ENCODE measurements around the gene YIF1A. TPM values are rescaled to one million over a fixed set of nuclear protein-coding genes. Genes with fewer than 3 reads are reported as not detected.

Gene YIF1A, protein sequence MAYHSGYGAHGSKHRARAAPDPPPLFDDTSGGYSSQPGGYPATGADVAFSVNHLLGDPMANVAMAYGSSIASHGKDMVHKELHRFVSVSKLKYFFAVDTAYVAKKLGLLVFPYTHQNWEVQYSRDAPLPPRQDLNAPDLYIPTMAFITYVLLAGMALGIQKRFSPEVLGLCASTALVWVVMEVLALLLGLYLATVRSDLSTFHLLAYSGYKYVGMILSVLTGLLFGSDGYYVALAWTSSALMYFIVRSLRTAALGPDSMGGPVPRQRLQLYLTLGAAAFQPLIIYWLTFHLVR
- total RNA-seq: 10 to 100 TPM; 39.0 to 60.5 (median 53.7) TPM

DNA sequence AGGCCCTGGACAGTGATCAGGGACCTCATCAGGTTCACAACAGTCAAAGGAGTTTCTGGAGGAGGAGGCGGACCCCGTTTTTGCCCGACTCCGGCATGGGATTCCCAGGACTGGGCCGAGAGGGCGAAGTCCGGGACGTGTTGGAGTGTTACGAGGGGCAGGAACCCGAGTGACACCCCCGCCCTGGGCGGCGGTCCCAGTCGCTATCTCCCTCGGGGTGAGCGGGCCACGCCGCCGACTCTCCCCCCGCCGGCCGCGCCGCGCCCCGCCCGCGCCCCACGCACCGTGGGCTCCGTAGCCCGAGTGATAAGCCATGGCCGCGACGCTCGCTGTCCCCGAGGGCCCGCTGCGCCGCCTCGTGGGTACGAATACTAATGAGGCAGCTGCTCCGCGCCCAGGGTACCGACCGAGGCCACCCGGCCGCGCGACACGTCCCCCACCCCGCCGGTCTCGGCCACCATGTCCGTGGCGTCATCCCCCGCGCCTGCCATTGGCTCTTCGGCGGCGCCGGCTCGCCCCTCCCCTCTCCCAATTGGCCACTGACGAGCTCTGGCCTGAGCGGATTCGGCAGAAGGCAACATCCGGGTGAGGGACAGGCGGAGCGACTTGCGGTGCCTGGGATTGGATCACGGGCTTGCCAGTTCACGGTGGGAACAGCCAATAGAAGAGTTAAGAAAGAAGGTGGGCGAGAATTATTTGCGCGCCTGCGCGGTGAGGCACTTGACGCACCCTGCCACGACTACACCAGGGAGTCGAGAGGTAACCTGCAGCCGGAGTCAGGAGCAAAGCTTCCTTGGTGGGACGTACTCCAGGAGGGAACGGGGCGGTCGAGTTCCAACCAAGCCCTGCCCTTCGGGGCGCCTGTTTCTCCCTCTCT is at the start of gene YIF1A:
TSS of gene YIF1A (minus strand) at position 473 of the 877 bp plus-strand sequence. CDS start at position 315, 158 bp downstream.
- TF ChIP-seq, protein P1, sequence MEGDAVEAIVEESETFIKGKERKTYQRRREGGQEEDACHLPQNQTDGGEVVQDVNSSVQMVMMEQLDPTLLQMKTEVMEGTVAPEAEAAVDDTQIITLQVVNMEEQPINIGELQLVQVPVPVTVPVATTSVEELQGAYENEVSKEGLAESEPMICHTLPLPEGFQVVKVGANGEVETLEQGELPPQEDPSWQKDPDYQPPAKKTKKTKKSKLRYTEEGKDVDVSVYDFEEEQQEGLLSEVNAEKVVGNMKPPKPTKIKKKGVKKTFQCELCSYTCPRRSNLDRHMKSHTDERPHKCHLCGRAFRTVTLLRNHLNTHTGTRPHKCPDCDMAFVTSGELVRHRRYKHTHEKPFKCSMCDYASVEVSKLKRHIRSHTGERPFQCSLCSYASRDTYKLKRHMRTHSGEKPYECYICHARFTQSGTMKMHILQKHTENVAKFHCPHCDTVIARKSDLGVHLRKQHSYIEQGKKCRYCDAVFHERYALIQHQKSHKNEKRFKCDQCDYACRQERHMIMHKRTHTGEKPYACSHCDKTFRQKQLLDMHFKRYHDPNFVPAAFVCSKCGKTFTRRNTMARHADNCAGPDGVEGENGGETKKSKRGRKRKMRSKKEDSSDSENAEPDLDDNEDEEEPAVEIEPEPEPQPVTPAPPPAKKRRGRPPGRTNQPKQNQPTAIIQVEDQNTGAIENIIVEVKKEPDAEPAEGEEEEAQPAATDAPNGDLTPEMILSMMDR (IDR thresholded peaks at IDR 0.05; ENCODE audit: low read depth): no peak

DNA sequence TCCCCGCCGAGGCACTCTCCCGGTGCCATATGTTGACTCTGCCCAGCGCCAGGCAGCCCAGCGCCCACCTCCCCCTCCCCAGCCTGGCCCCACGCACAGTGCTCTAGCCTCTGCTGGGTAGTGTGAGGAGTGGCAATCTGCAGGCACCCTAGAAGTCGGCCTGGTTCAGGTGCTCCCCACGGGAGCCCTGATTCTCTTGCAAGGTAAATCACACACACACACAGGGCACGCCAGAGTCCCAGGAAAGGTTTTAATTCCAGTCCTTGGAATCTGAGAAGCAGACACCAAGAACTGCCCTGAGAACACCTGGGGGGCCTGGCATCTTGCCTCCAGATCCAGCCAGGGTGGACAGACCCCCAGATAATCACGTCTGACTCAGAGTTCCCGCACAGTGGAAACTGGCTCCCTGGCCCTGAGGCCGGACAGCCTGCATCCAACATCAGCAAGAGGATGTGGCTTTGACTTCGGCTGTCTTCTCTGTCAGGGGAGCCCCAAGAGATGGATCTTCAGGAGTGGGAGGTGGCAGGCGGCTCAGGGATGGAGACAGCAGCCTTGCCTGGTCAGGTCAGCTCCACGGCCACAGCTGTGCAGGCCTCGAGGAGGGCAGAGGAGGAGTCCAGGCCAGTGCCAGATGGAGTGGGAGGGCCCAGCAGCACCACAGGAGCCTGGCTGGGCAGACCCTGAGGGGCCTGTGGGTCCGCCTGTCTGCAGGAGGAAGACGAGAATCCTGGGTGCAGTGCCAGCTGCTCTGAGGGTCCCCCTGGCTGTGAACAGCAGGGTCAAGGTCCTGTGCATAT is 48.4 kb upstream of the YIF1A start:
- TF ChIP-seq, protein P1 (IDR thresholded peaks at IDR 0.05; ENCODE audit: low read depth): no peak

DNA sequence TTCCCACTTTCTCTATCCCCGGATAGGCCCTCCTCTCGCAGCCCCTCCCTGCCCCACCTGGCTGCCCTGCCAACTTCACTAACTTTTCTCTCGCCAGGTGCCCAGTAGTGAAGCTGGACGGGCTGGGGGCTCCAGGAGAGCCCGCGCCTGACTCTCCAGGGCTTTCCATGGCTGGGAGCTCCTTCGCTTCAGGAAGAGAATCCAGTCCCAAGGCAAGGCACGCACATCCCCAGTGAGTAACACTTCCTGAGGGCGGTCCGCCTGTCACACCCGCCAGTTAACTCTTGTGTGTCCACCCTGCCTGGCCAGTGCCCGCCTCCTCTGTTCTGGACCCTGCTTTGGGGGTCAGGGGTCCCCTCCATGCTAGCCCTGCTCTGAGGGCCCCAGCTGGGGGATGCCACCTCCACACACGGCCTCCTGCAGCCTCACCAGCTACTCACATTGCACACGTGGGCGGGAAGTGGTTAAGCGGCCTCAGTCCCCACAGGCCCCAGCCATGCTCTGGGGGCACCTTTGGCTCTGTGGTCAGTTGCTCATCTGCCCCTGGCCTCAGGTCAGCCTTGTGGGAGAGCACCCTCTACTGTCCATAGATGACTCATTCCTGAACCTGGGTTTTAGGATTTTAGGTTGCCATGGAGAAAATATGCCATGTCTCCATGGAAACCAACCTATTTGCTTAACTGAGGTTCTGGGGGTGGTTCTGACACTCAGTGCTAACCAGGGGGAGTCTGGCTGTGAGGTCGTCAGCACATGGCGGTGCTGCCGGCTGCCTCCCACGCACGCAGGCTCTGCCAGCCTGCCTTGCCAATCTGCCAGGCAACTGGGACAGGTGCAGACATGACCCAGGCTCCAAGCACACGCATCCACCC is 47.5 kb upstream of the YIF1A start, which contains the start of gene RIN1:
TSS of gene RIN1 (minus strand) at position 201 of the 869 bp plus-strand sequence. CDS start at position 169, 32 bp downstream.
- TF ChIP-seq, protein P1 (IDR thresholded peaks at IDR 0.05; ENCODE audit: low read depth): no peak

DNA sequence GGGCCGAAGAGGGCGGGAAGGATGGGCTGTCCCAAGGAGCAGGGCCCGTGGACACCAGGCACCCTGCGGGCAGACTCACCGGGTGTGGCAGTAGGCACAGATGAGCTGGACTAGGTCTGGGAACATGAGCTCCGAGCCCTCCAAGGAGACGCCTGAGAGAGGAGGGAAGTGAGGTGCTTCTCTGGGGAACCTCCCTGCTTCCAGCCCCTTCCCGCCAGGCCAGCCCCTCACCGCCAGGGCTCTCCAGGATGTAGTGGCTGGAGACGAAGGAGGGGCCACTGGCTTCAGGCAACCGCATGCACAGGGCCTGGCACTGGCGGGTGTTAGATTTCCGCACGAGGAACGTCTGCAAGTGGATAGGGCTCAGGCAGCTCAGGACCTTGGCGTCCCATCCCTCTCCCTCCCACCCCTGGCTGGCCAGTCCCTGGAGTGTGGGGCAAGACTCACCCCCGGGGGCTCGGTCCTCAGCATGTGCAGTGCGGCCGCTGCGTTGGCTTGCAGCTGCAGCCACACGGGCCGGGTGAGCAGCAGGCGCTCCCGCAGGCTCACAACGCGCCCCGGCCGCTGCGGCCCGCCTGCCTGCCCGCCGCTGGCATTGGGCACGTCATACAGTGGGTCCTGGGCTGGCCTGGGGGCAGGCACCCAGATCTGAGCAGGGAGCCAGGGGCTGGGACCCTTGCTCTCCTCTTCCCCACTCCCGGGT is 46.7 kb upstream of the YIF1A start:
- TF ChIP-seq, protein P1 (IDR thresholded peaks at IDR 0.05; ENCODE audit: low read depth): no peak

DNA sequence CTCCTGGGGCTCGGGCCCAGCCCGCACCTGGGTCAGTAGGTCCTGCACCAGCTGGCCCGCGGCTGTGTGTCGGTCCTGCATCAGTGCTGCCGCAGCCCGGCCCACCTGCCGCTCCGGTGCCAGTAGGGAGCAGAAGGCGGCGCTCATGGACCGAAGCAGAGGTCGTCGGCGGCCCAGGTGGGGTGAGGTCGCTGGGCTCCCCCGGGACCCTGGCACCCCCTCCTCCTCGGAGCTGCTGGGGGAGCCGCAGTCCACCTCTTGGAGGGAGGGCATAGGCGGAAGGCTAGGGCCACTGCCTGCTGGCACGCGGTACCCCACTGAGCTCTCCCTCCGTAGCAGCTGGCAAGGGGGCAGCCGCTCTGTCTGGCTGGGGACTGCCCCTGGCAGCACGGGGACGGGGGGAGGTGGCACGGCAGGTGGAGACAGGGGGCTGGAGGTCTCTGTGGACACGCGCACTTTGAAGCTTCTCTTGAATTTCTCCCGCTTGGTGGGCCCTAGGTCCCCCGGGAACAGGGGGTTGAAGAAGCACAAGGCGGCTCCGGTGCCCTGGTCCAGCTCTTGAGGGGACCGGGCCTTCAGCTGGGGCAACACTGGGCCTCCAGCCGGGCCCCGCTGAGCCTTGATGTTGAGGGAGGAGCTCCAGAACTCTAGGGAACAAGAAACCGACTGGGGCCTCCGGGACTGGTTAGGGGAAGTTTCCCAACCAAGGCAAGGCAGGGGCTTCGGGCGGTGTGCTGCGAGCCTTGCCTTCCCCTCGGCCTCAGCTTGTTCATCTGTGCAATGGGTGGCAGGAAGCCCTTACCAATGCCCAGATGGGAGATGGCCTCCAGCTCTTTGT is 45.9 kb upstream of the YIF1A start:
- TF ChIP-seq, protein P1 (IDR thresholded peaks at IDR 0.05; ENCODE audit: low read depth): no peak
